HEK293 (cell line): Measurements from ENCODE around the gene USP31.

Experiments used
- CTCF ChIA-PET: fragments of 350-600 bp; formaldehyde crosslinking; extraction: SDS; loops from one replicate; lab custom pipeline; 2021; ENCODE audit warnings: antibody characterized with exemption; lab: Yijun Ruan, JAX
- POLR2A ChIA-PET: fragments of 300-600 bp; formaldehyde crosslinking; extraction: SDS; loops from one replicate; lab custom pipeline; 2020; ENCODE audit warnings: antibody characterized with exemption, inconsistent platforms; lab: Yijun Ruan, JAX
- H3K27ac ChIP-seq: fragments of 200-500 bp; sonication (Bioruptor generic); 2 replicates; pipeline ENCODE4 v1.5.1; 2014; ENCODE audit warnings: low read depth, low read length, control low read depth, inconsistent platforms; ENCODE audit errors: extremely low read depth
- H3K36me3 ChIP-seq, 2 experiments: fragments of 200-500 bp in 1 of 2; sonication (Bioruptor generic) in 1 of 2; 1 replicate in 1 of 2; 2 replicates in 1 of 2; pipeline ENCODE4 v1.5.1; 2014 to 2017; ENCODE audit warnings: inconsistent platforms in 2 of 2, low read length in 2 of 2; ENCODE audit not compliant: control insufficient read depth in 2 of 2, insufficient read depth in 1 of 2
- H3K4me1 ChIP-seq: fragments of 200-500 bp; sonication (Bioruptor generic); 2 replicates; pipeline ENCODE4 v1.5.1; 2014; ENCODE audit warnings: mild to moderate bottlenecking, low read length, inconsistent platforms; ENCODE audit not compliant: control insufficient read depth, insufficient read depth
- H3K4me3 ChIP-seq: 2 replicates; pipeline ENCODE4 v1.5.1; 2011; ENCODE audit warnings: low read depth, mild to moderate bottlenecking, control low read depth, low read length, moderate library complexity
- H3K9me3 ChIP-seq: fragments of 200-500 bp; sonication (Bioruptor generic); 2 replicates; pipeline ENCODE4 v1.5.1; 2014; ENCODE audit warnings: low read depth, low read length, inconsistent platforms; ENCODE audit not compliant: control insufficient read depth, insufficient read depth
- SCRT1 ChIP-seq: fragments of 450-650 bp; formaldehyde crosslinking; IDR thresholded peaks from 2 replicates; pipeline ENCODE4 v1.5.1; 2016; ENCODE audit warnings: missing biosample characterization, missing genetic modification characterization, borderline replicate concordance
- SETDB1 ChIP-seq: IDR thresholded peaks from one replicate; pipeline ENCODE4 v1.6.1; 2017; ENCODE audit warnings: mild to moderate bottlenecking, low read length, moderate library complexity, mixed read lengths; ENCODE audit not compliant: insufficient read length
- ZBTB48 ChIP-seq: fragments of 450-650 bp; formaldehyde crosslinking; IDR thresholded peaks from 2 replicates; pipeline ENCODE4 v1.5.1; 2016; ENCODE audit warnings: missing biosample characterization, missing genetic modification characterization
- ZNF155 ChIP-seq: fragments of 450-650 bp; formaldehyde crosslinking; IDR thresholded peaks from 2 replicates; pipeline ENCODE4 v1.5.1; 2016; ENCODE audit warnings: missing biosample characterization, missing genetic modification characterization
- ZNF174 ChIP-seq: fragments of 450-650 bp; formaldehyde crosslinking; IDR thresholded peaks from 2 replicates; pipeline ENCODE4 v1.5.0; 2017; ENCODE audit warnings: missing biosample characterization, mild to moderate bottlenecking, missing genetic modification characterization
- ZNF266 ChIP-seq: fragments of 450-650 bp; formaldehyde crosslinking; IDR thresholded peaks from 2 replicates; pipeline ENCODE4 v1.5.1; 2016; ENCODE audit warnings: missing biosample characterization, missing genetic modification characterization, low read depth
- ZNF302 ChIP-seq: fragments of 450-650 bp; formaldehyde crosslinking; IDR thresholded peaks from 2 replicates; pipeline ENCODE4 v1.5.1; 2016; ENCODE audit warnings: missing biosample characterization, missing genetic modification characterization, low read depth
- ZNF561 ChIP-seq: fragments of 450-650 bp; IDR thresholded peaks from 2 replicates; pipeline ENCODE4 v1.5.1; 2018; ENCODE audit warnings: missing biosample characterization, missing genetic modification characterization, borderline replicate concordance
- ZNF621 ChIP-seq: fragments of 450-650 bp; formaldehyde crosslinking; IDR thresholded peaks from 2 replicates; pipeline ENCODE4 v1.5.1; 2017; ENCODE audit warnings: missing biosample characterization, missing genetic modification characterization
- TF ChIP-seq, protein P1 (sequence below): fragments of 450-650 bp; formaldehyde crosslinking; IDR thresholded peaks from 2 replicates; pipeline ENCODE4 v1.5.1; 2016; ENCODE audit warnings: missing biosample characterization, missing genetic modification characterization
- TF ChIP-seq, protein P2 (sequence below): fragments of 450-650 bp; formaldehyde crosslinking; IDR thresholded peaks from 2 replicates; pipeline ENCODE4 v1.5.1; 2017; ENCODE audit warnings: missing biosample characterization, missing genetic modification characterization
- TF ChIP-seq, protein P3 (sequence below): fragments of 450-650 bp; formaldehyde crosslinking; IDR thresholded peaks from 2 replicates; pipeline ENCODE4 v1.5.1; 2016; ENCODE audit warnings: missing biosample characterization, missing genetic modification characterization, borderline replicate concordance
- TF ChIP-seq, protein P4 (sequence below): fragments of 450-650 bp; formaldehyde crosslinking; IDR thresholded peaks from 2 replicates; pipeline ENCODE4 v1.5.1; 2016; ENCODE audit warnings: missing biosample characterization, missing genetic modification characterization
- TF ChIP-seq, protein P5 (sequence below): fragments of 450-650 bp; formaldehyde crosslinking; conservative IDR thresholded peaks from 2 replicates; pipeline ENCODE4 v1.5.1; 2016; ENCODE audit warnings: low read depth, missing biosample characterization, missing genetic modification characterization
- TF ChIP-seq, protein P6 (sequence below): fragments of 450-650 bp; formaldehyde crosslinking; optimal IDR thresholded peaks from 2 replicates; pipeline ENCODE3; 2016; ENCODE audit warnings: missing biosample characterization, mild to moderate bottlenecking, missing genetic modification characterization

The USP31 gene

DNA sequence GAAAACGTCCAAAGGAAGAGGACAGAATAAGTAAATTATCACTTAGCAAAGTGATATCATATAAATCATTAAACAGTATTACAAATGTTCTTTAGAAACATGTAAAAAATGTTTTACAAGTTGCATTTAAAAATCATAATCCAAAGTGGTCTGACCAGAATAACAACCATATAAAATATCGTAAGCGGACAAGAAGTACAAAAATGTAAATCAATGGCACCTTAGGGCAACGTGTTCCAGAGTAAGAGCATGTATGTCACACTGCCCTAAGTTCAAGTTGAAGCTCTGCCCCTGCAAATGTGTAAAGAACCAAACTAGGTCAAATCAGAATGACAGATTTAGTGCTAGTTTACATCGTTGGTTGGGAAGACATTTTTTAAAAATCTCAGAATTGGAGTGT lies 11.4 kb downstream of the USP31 start:
- H3K9me3 ChIP-seq, result no peaks in the 10 kb centered on the region
- CTCF ChIA-PET, result no interaction called here
- H3K4me1 ChIP-seq, result 0 out of 2 replicates have a peak, but pooled peaks cover 3% of the 10 kb centered on the region
- peaks cover 0 to 5% of the 10 kb centered on the region in 2 experiments; a peak in 1 of 3 replicates for H3K36me3 ChIP-seq
- no peak overlapping the region for H3K27ac ChIP-seq
- H3K4me3 ChIP-seq, result no peak overlapping the region
- POLR2A ChIA-PET, result no interaction called here
- TF ChIP-seq ZNF621 (tag by site-specific recombination) (no peak), ZNF561 (tag by site-specific recombination) (no peak), SCRT1 (tag by site-specific recombination) (no peak), ZNF302 (tag by site-specific recombination) (no peak), ZNF266 (tag by site-specific recombination) (no peak), ZBTB48 (tag by site-specific recombination) (no peak), SETDB1 (no peak), ZNF155 (tag by site-specific recombination) (no peak), ZNF174 (no peak)
- TF ChIP-seq, protein P1, sequence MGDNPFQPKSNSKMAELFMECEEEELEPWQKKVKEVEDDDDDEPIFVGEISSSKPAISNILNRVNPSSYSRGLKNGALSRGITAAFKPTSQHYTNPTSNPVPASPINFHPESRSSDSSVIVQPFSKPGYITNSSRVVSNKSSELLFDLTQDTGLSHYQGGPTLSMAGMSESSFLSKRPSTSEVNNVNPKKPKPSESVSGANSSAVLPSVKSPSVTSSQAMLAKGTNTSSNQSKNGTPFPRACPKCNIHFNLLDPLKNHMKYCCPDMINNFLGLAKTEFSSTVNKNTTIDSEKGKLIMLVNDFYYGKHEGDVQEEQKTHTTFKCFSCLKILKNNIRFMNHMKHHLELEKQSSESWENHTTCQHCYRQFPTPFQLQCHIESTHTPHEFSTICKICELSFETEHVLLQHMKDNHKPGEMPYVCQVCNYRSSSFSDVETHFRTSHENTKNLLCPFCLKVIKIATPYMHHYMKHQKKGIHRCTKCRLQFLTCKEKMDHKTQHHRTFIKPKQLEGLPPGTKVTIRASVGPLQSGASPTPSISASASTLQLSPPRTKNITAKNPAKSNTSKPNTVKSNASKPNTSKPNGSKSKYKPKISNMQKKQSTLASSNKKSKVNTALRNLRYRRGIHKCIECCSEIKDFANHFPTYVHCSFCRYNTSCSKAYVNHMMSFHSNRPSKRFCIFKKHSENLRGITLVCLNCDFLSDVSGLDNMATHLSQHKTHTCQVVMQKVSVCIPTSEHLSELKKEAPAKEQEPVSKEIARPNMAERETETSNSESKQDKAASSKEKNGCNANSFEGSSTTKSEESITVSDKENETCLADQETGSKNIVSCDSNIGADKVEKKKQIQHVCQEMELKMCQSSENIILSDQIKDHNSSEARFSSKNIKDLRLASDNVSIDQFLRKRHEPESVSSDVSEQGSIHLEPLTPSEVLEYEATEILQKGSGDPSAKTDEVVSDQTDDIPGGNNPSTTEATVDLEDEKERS (tag by site-specific recombination), result no peak
- TF ChIP-seq, protein P2, sequence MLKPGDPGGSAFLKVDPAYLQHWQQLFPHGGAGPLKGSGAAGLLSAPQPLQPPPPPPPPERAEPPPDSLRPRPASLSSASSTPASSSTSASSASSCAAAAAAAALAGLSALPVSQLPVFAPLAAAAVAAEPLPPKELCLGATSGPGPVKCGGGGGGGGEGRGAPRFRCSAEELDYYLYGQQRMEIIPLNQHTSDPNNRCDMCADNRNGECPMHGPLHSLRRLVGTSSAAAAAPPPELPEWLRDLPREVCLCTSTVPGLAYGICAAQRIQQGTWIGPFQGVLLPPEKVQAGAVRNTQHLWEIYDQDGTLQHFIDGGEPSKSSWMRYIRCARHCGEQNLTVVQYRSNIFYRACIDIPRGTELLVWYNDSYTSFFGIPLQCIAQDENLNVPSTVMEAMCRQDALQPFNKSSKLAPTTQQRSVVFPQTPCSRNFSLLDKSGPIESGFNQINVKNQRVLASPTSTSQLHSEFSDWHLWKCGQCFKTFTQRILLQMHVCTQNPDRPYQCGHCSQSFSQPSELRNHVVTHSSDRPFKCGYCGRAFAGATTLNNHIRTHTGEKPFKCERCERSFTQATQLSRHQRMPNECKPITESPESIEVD, result no peak
- TF ChIP-seq, protein P3, sequence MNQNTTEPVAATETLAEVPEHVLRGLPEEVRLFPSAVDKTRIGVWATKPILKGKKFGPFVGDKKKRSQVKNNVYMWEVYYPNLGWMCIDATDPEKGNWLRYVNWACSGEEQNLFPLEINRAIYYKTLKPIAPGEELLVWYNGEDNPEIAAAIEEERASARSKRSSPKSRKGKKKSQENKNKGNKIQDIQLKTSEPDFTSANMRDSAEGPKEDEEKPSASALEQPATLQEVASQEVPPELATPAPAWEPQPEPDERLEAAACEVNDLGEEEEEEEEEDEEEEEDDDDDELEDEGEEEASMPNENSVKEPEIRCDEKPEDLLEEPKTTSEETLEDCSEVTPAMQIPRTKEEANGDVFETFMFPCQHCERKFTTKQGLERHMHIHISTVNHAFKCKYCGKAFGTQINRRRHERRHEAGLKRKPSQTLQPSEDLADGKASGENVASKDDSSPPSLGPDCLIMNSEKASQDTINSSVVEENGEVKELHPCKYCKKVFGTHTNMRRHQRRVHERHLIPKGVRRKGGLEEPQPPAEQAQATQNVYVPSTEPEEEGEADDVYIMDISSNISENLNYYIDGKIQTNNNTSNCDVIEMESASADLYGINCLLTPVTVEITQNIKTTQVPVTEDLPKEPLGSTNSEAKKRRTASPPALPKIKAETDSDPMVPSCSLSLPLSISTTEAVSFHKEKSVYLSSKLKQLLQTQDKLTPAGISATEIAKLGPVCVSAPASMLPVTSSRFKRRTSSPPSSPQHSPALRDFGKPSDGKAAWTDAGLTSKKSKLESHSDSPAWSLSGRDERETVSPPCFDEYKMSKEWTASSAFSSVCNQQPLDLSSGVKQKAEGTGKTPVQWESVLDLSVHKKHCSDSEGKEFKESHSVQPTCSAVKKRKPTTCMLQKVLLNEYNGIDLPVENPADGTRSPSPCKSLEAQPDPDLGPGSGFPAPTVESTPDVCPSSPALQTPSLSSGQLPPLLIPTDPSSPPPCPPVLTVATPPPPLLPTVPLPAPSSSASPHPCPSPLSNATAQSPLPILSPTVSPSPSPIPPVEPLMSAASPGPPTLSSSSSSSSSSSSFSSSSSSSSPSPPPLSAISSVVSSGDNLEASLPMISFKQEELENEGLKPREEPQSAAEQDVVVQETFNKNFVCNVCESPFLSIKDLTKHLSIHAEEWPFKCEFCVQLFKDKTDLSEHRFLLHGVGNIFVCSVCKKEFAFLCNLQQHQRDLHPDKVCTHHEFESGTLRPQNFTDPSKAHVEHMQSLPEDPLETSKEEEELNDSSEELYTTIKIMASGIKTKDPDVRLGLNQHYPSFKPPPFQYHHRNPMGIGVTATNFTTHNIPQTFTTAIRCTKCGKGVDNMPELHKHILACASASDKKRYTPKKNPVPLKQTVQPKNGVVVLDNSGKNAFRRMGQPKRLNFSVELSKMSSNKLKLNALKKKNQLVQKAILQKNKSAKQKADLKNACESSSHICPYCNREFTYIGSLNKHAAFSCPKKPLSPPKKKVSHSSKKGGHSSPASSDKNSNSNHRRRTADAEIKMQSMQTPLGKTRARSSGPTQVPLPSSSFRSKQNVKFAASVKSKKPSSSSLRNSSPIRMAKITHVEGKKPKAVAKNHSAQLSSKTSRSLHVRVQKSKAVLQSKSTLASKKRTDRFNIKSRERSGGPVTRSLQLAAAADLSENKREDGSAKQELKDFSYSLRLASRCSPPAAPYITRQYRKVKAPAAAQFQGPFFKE, result no peak
- TF ChIP-seq, protein P4, sequence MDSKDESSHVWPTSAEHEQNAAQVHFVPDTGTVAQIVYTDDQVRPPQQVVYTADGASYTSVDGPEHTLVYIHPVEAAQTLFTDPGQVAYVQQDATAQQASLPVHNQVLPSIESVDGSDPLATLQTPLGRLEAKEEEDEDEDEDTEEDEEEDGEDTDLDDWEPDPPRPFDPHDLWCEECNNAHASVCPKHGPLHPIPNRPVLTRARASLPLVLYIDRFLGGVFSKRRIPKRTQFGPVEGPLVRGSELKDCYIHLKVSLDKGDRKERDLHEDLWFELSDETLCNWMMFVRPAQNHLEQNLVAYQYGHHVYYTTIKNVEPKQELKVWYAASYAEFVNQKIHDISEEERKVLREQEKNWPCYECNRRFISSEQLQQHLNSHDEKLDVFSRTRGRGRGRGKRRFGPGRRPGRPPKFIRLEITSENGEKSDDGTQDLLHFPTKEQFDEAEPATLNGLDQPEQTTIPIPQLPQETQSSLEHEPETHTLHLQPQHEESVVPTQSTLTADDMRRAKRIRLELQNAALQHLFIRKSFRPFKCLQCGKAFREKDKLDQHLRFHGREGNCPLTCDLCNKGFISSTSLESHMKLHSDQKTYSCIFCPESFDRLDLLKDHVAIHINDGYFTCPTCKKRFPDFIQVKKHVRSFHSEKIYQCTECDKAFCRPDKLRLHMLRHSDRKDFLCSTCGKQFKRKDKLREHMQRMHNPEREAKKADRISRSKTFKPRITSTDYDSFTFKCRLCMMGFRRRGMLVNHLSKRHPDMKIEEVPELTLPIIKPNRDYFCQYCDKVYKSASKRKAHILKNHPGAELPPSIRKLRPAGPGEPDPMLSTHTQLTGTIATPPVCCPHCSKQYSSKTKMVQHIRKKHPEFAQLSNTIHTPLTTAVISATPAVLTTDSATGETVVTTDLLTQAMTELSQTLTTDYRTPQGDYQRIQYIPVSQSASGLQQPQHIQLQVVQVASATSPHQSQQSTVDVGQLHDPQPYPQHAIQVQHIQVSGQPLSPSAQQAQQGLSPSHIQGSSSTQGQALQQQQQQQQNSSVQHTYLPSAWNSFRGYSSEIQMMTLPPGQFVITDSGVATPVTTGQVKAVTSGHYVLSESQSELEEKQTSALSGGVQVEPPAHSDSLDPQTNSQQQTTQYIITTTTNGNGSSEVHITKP (tag by site-specific recombination), result no peak
- TF ChIP-seq, protein P5, sequence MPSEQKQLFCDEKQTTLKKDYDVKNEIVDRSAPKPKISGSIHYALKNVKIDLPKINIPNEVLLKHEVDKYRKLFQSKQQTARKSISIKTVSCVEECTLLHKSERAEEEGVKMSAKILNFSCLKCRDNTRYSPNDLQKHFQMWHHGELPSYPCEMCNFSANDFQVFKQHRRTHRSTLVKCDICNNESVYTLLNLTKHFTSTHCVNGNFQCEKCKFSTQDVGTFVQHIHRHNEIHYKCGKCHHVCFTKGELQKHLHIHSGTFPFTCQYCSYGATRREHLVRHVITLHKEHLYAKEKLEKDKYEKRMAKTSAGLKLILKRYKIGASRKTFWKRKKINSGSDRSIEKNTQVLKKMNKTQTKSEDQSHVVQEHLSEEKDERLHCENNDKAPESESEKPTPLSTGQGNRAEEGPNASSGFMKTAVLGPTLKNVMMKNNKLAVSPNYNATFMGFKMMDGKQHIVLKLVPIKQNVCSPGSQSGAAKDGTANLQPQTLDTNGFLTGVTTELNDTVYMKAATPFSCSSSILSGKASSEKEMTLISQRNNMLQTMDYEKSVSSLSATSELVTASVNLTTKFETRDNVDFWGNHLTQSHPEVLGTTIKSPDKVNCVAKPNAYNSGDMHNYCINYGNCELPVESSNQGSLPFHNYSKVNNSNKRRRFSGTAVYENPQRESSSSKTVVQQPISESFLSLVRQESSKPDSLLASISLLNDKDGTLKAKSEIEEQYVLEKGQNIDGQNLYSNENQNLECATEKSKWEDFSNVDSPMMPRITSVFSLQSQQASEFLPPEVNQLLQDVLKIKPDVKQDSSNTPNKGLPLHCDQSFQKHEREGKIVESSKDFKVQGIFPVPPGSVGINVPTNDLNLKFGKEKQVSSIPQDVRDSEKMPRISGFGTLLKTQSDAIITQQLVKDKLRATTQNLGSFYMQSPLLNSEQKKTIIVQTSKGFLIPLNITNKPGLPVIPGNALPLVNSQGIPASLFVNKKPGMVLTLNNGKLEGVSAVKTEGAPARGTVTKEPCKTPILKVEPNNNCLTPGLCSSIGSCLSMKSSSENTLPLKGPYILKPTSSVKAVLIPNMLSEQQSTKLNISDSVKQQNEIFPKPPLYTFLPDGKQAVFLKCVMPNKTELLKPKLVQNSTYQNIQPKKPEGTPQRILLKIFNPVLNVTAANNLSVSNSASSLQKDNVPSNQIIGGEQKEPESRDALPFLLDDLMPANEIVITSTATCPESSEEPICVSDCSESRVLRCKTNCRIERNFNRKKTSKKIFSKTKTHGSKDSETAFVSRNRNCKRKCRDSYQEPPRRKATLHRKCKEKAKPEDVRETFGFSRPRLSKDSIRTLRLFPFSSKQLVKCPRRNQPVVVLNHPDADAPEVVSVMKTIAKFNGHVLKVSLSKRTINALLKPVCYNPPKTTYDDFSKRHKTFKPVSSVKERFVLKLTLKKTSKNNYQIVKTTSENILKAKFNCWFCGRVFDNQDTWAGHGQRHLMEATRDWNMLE (tag by site-specific recombination), result no peak
- TF ChIP-seq, protein P6, sequence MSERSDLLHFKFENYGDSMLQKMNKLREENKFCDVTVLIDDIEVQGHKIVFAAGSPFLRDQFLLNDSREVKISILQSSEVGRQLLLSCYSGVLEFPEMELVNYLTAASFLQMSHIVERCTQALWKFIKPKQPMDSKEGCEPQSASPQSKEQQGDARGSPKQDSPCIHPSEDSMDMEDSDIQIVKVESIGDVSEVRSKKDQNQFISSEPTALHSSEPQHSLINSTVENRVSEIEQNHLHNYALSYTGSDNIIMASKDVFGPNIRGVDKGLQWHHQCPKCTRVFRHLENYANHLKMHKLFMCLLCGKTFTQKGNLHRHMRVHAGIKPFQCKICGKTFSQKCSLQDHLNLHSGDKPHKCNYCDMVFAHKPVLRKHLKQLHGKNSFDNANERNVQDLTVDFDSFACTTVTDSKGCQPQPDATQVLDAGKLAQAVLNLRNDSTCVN, result no peak
